Activated CD4-positive, alpha-beta T cell treated with anti-CD3 and anti-CD28 coated beads for 36 hours (primary cell): ENCODE data around the gene RXRA. TPM values are rescaled to one million over a fixed set of nuclear protein-coding genes. Genes with fewer than 3 reads are reported as not detected.
"Not testable (repeated sequence)": the region's sequence is repeated elsewhere in the genome, so short reads cannot be mapped to it uniquely, and the experiment has no call there.

Experiments
- ATAC-seq: fragments of 200-7000 bp; cut with Tn5 transposase; one replicate; pipeline ENCODE4 v1.10.0; 2021; ENCODE audit warnings: mild to moderate bottlenecking, moderate library complexity
- CTCF ChIA-PET: fragments of 350-600 bp; sonication (Branson Sonifier 250); formaldehyde crosslinking; loops from one replicate; lab custom pipeline; 2021; ENCODE audit warnings: antibody characterized with exemption; lab: Charles Lee
- POLR2A ChIA-PET: fragments of 350-600 bp; sonication (Branson Sonifier 250); formaldehyde crosslinking; loops from one replicate; lab custom pipeline; 2021; ENCODE audit warnings: antibody characterized with exemption, inconsistent platforms; lab: Charles Lee
- DNase-seq: peaks from one replicate; pipeline ENCODE4 v3.0.0-alpha.2; 2020
- H3K27ac Mint-ChIP-seq: one replicate; pipeline ENCODE4 v1.8.0; 2021; ENCODE audit warnings: mixed read lengths
- H3K27me3 Mint-ChIP-seq: one replicate; pipeline ENCODE4 v1.8.0; 2021; ENCODE audit warnings: mixed read lengths
- H3K36me3 Mint-ChIP-seq: one replicate; pipeline ENCODE4 v1.8.0; 2021; ENCODE audit warnings: low read depth, mixed read lengths
- H3K4me1 Mint-ChIP-seq: one replicate; pipeline ENCODE4 v1.8.0; 2021; ENCODE audit warnings: mixed read lengths
- H3K4me3 Mint-ChIP-seq: one replicate; pipeline ENCODE4 v1.8.0; 2021; ENCODE audit warnings: mild to moderate bottlenecking, moderate library complexity, mixed read lengths
- H3K9me3 Mint-ChIP-seq: one replicate; pipeline ENCODE4 v1.8.0; 2021; ENCODE audit warnings: low read depth, mixed read lengths
- intact Hi-C, 2 experiments: fragments of 100-400 bp; cut with DNase I in 1 of 2; cut with micrococcal nuclease in 1 of 2; formaldehyde crosslinking; loops; one replicate each; pipeline versions ENCODE4 v1.14.2 to v1.15.1; 2022 to 2024; cut with DNase I, micrococcal nuclease
- total RNA-seq, 2 experiments: library from RNA; stranded (reverse); gene quantifications; one replicate each; pipeline ENCODE4 v1.2.3, GENCODE V29; 2021

Gene RXRA
- total RNA-seq, 2 experiments from 2014 or later, result 17.6 to 20.9 TPM

GRCh38 chr9:134303601-134304000 lies 22.7 kb upstream of the RXRA start:
- H3K9me3 Mint-ChIP-seq, result no peaks in the 10 kb centered on the region
- intact Hi-C loops, result loop anchor here in 1 of 2 experiments (5.0 kb wide), 1 partner anchor 89 kb away; no protein-coding TSS in a partner anchor
- ChIA-PET CTCF (no interaction called here), POLR2A (no interaction called here)
- H3K36me3 Mint-ChIP-seq, result no peaks in the 10 kb centered on the region
- no peak overlapping the region for H3K27ac Mint-ChIP-seq
- ATAC-seq, result no peak
- H3K4me1 Mint-ChIP-seq, result peaks cover 10% of the 10 kb centered on the region
- H3K4me3 Mint-ChIP-seq, result no peak overlapping the region
- H3K27me3 Mint-ChIP-seq, result no peaks in the 10 kb centered on the region
- DNase-seq, result no peak

- Mint-ChIP-seq H3K4me3 (no peak overlapping the region), H3K27ac (no peak overlapping the region)
Measured at GRCh38 chr9:134304261-134304660, 22.0 kb upstream of the RXRA start.

GRCh38 chr9:134304690-134305089 lies 21.6 kb upstream of the RXRA start:
- Mint-ChIP-seq H3K4me3 (no peak overlapping the region), H3K27ac (no peak overlapping the region), H3K27me3 (no peaks in the 10 kb centered on the region), H3K36me3 (no peaks in the 10 kb centered on the region), H3K9me3 (no peaks in the 10 kb centered on the region), H3K4me1 (peaks cover 10% of the 10 kb centered on the region)
- intact Hi-C loops, result loop anchor here in 1 of 2 experiments (5.0 kb wide), 1 partner anchor 88 kb away; no protein-coding TSS in a partner anchor
- no peak for DNase-seq
- CTCF ChIA-PET, result no interaction called here
- POLR2A ChIA-PET, result no interaction called here
- no peak for ATAC-seq

More at GRCh38 chr9:134304261-134304660, 22.0 kb upstream of the RXRA start:
- H3K36me3 Mint-ChIP-seq, result no peaks in the 10 kb centered on the region
- intact Hi-C loops, result loop anchor here in 1 of 2 experiments (5.0 kb wide), 1 partner anchor 88 kb away; no protein-coding TSS in a partner anchor
- ChIA-PET CTCF (no interaction called here), POLR2A (no interaction called here)
- H3K27me3 Mint-ChIP-seq, result no peaks in the 10 kb centered on the region
- peaks cover 10% of the 10 kb centered on the region for H3K4me1 Mint-ChIP-seq
- ATAC-seq (no peak), DNase-seq (no peak)
- no peaks in the 10 kb centered on the region for H3K9me3 Mint-ChIP-seq

GRCh38 chr9:134305533-134305932 lies 20.7 kb upstream of the RXRA start:
- no peak overlapping the region for H3K27ac Mint-ChIP-seq
- ChIA-PET CTCF (no interaction called here), POLR2A (no interaction called here)
- no peak for DNase-seq
- no peak overlapping the region for H3K4me3 Mint-ChIP-seq
- H3K27me3 Mint-ChIP-seq, result no peaks in the 10 kb centered on the region
- H3K4me1 Mint-ChIP-seq, result peaks cover 10% of the 10 kb centered on the region
- no peak for ATAC-seq
- H3K36me3 Mint-ChIP-seq, result no peaks in the 10 kb centered on the region
- no peaks in the 10 kb centered on the region for H3K9me3 Mint-ChIP-seq
- intact Hi-C loops, result no loop called here

GRCh38 chr9:134306042-134306441 lies 20.2 kb upstream of the RXRA start:
- H3K27me3 Mint-ChIP-seq, H3K9me3 Mint-ChIP-seq, CTCF ChIA-PET: not testable (repeated sequence)

GRCh38 chr9:134306636-134307600 lies 19.3 kb upstream of the RXRA start:
- POLR2A ChIA-PET, result no interaction called here
- DNase-seq (no peak), ATAC-seq (no peak)
- Mint-ChIP-seq H3K27ac (no peak overlapping the region), H3K27me3 (peaks cover 5% of the 10 kb centered on the region), H3K9me3 (no peaks in the 10 kb centered on the region), H3K4me1 (peaks cover under 1% of the 10 kb centered on the region), H3K4me3 (no peak overlapping the region), H3K36me3 (no peaks in the 10 kb centered on the region)
- CTCF ChIA-PET, result interaction anchor here (0.7 kb wide), 1 partner anchor 1046 kb away, joined by 3 read pairs; no protein-coding TSS in a partner anchor
- intact Hi-C loops, result no loop called here

More at GRCh38 chr9:134306042-134306441, 20.2 kb upstream of the RXRA start:
- H3K27ac Mint-ChIP-seq, H3K36me3 Mint-ChIP-seq, H3K4me3 Mint-ChIP-seq, POLR2A ChIA-PET, ATAC-seq, H3K4me1 Mint-ChIP-seq, DNase-seq, intact Hi-C loops: not testable (repeated sequence)

- CTCF ChIA-PET, result interaction anchor here (0.7 kb wide), 1 partner anchor 1044 kb away, joined by 3 read pairs; no protein-coding TSS in a partner anchor
- Mint-ChIP-seq H3K9me3 (no peaks in the 10 kb centered on the region), H3K4me1 (no peaks in the 10 kb centered on the region), H3K4me3 (no peak overlapping the region), H3K27ac (no peak overlapping the region), H3K27me3 (peaks cover 5% of the 10 kb centered on the region), H3K36me3 (no peaks in the 10 kb centered on the region)
- intact Hi-C loops, result no loop called here
- POLR2A ChIA-PET, result no interaction called here
- no peak for DNase-seq
- ATAC-seq, result no peak
Measured at GRCh38 chr9:134307674-134308638, 18.3 kb upstream of the RXRA start.

- H3K4me1 Mint-ChIP-seq, intact Hi-C loops: not testable (repeated sequence)
- CTCF ChIA-PET, result interaction anchor here (0.8 kb wide), 1 partner anchor 146 kb away, joined by 5 read pairs; no protein-coding TSS in a partner anchor
Measured at GRCh38 chr9:134308639-134309220, 17.5 kb upstream of the RXRA start.

GRCh38 chr9:134313470-134313869 lies 12.8 kb upstream of the RXRA start:
- ATAC-seq, result no peak
- no peaks in the 10 kb centered on the region for H3K4me1 Mint-ChIP-seq
- H3K4me3 Mint-ChIP-seq, result no peak overlapping the region
- H3K36me3 Mint-ChIP-seq, result no peaks in the 10 kb centered on the region
- intact Hi-C loops, result no loop called here
- DNase-seq, result no peak
- no peak overlapping the region for H3K27ac Mint-ChIP-seq
- H3K9me3 Mint-ChIP-seq, result no peaks in the 10 kb centered on the region
- H3K27me3 Mint-ChIP-seq, result peaks cover 5% of the 10 kb centered on the region
- ChIA-PET POLR2A (no interaction called here), CTCF (no interaction called here)

More at GRCh38 chr9:134308639-134309220, 17.5 kb upstream of the RXRA start:
- POLR2A ChIA-PET, H3K4me3 Mint-ChIP-seq, H3K9me3 Mint-ChIP-seq, ATAC-seq, H3K36me3 Mint-ChIP-seq, H3K27me3 Mint-ChIP-seq, DNase-seq, H3K27ac Mint-ChIP-seq: not testable (repeated sequence)

- ChIA-PET POLR2A (no interaction called here), CTCF (no interaction called here)
- DNase-seq, result no peak
- no peak for ATAC-seq
- Mint-ChIP-seq H3K4me1 (no peaks in the 10 kb centered on the region), H3K27me3 (peaks cover 5% of the 10 kb centered on the region), H3K9me3 (no peaks in the 10 kb centered on the region), H3K36me3 (no peaks in the 10 kb centered on the region), H3K27ac (no peak overlapping the region), H3K4me3 (no peak overlapping the region)
- intact Hi-C loops, result no loop called here
Measured at GRCh38 chr9:134314039-134314949, 12.0 kb upstream of the RXRA start.
